Spleen (tissue), 7 donors: Measurements from ENCODE around the gene RNF208.
A peak's percentile ranks its signal among the peaks of the same experiment; 100 is the strongest.

Source experiments
- CTCF ChIP-seq, 11 experiments: fragments of 200-600 bp in 7 of 11; fragments of 450-650 bp in 4 of 11; sonication (generic) in 4 of 11; IDR thresholded peaks in 8 of 11; conservative IDR thresholded peaks in 3 of 11; 1 replicate in 7 of 11; 2 replicates in 4 of 11; pipeline versions ENCODE4 v1.4.0 to v1.8.0; 2016 to 2021; ENCODE audit warnings: antibody characterized with exemption in 11 of 11, inconsistent platforms in 4 of 11, mild to moderate bottlenecking in 1 of 11
- POLR2A ChIP-seq, 3 donors: fragments of 450-650 bp; IDR thresholded peaks; one replicate each; pipeline ENCODE4 v1.5.1; 2017; ENCODE audit warnings: antibody characterized with exemption in 3 of 3, mild to moderate bottlenecking in 1 of 3
- POLR2AphosphoS5 ChIP-seq, 3 donors: sonication (generic); formaldehyde crosslinking; IDR thresholded peaks; one replicate each; pipeline ENCODE4 v1.5.1; 2017; ENCODE audit warnings: antibody characterized with exemption in 3 of 3
- donor health status: DM: no; HTN: no; CAD: no; lungs with moderate emphysema.
- donor health status: DM: no; HTN: no; CAD: no.
- donor health status: DM: no; HTN: no; CAD: no.

- TF ChIP-seq CTCF (IDR thresholded peaks at IDR 0.05 in 8 of 11, conservative IDR thresholded peaks at IDR 0.05 in 3 of 11) (peak in 7 of 11 experiments; percentile 10 to 31 (median 20)), POLR2A (IDR thresholded peaks at IDR 0.05) (peak; percentile 77 to 94 (median 81)), POLR2AphosphoS5 (IDR thresholded peaks at IDR 0.05) (peak; percentile 98 to 99 (median 99))
These were observed 33.3 kb downstream of the RNF208 start, which contains the start of the genes ANAPC2 and SSNA1 for GRCh38 chr9:137188490-137189296.
